Measurements from ENCODE around the gene MTCL1.

MTCL1 gene

GRCh38 chr18:8705238-8705960, at the start of gene MTCL1:
MTCL1 (plus strand) TSS chr18:8705556; CDS start chr18:8705661, 105 bp downstream.
- Mint-ChIP-seq H3K4me1 (peaks cover 31% of the 10 kb centered on the region), H3K36me3 (no peaks in the 10 kb centered on the region)

GRCh38 chr18:8656232-8656631, 49.1 kb upstream of the MTCL1 start:
- no peak overlapping the region for H3K27ac Mint-ChIP-seq
- H3K4me1 Mint-ChIP-seq = no peaks in the 10 kb centered on the region
- peaks cover 7% of the 10 kb centered on the region for H3K27me3 Mint-ChIP-seq
- ATAC-seq = no peak
- no peak overlapping the region for H3K4me3 Mint-ChIP-seq
- H3K9me3 Mint-ChIP-seq = no peaks in the 10 kb centered on the region
- no peaks in the 10 kb centered on the region for H3K36me3 Mint-ChIP-seq

More at GRCh38 chr18:8705238-8705960, at the start of gene MTCL1:
- H3K9me3 Mint-ChIP-seq = no peaks in the 10 kb centered on the region
- peak within 1 kb of the TSS; percentile 69 for H3K27ac Mint-ChIP-seq
- ATAC-seq = peak; percentile 65
- H3K27me3 Mint-ChIP-seq = peaks cover 42% of the 10 kb centered on the region
- peak within 1 kb of the TSS; percentile 95 for H3K4me3 Mint-ChIP-seq

- no peak for ATAC-seq
- H3K9me3 Mint-ChIP-seq = no peaks in the 10 kb centered on the region
- H3K36me3 Mint-ChIP-seq = no peaks in the 10 kb centered on the region
- no peak overlapping the region for H3K4me3 Mint-ChIP-seq
- peaks cover 5% of the 10 kb centered on the region for H3K4me1 Mint-ChIP-seq
- no peak overlapping the region for H3K27ac Mint-ChIP-seq
- peaks cover 8% of the 10 kb centered on the region for H3K27me3 Mint-ChIP-seq
Observed at GRCh38 chr18:8657050-8657820, 48.1 kb upstream of the MTCL1 start.

GRCh38 chr18:8657873-8658470, 47.4 kb upstream of the MTCL1 start:
- no peak for ATAC-seq
- Mint-ChIP-seq H3K4me1 (peaks cover 6% of the 10 kb centered on the region), H3K4me3 (no peak overlapping the region), H3K27ac (no peak overlapping the region), H3K36me3 (no peaks in the 10 kb centered on the region), H3K27me3 (peaks cover 8% of the 10 kb centered on the region), H3K9me3 (no peaks in the 10 kb centered on the region)

- Mint-ChIP-seq H3K36me3 (no peaks in the 10 kb centered on the region), H3K4me3 (no peak overlapping the region), H3K4me1 (peaks cover 6% of the 10 kb centered on the region), H3K27ac (no peak overlapping the region), H3K9me3 (no peaks in the 10 kb centered on the region), H3K27me3 (peaks cover 8% of the 10 kb centered on the region)
- ATAC-seq = no peak
Observed at GRCh38 chr18:8658858-8659485, 46.4 kb upstream of the MTCL1 start.

- Mint-ChIP-seq H3K27me3 (peaks cover 8% of the 10 kb centered on the region), H3K4me3 (no peak overlapping the region), H3K27ac (no peak overlapping the region), H3K9me3 (peaks cover under 1% of the 10 kb centered on the region), H3K36me3 (no peaks in the 10 kb centered on the region), H3K4me1 (peaks cover 6% of the 10 kb centered on the region)
- no peak for ATAC-seq
Observed at GRCh38 chr18:8659609-8660242, 45.6 kb upstream of the MTCL1 start.

- H3K27ac Mint-ChIP-seq = no peak overlapping the region
- H3K9me3 Mint-ChIP-seq = peaks cover 3% of the 10 kb centered on the region
- H3K27me3 Mint-ChIP-seq = peaks cover 8% of the 10 kb centered on the region
- peaks cover 6% of the 10 kb centered on the region for H3K4me1 Mint-ChIP-seq
- no peak overlapping the region for H3K4me3 Mint-ChIP-seq
- ATAC-seq = no peak
- no peaks in the 10 kb centered on the region for H3K36me3 Mint-ChIP-seq
Observed at GRCh38 chr18:8660316-8660715, 45.0 kb upstream of the MTCL1 start.

GRCh38 chr18:8661754-8662559, 43.4 kb upstream of the MTCL1 start:
- H3K27me3 Mint-ChIP-seq = peaks cover 8% of the 10 kb centered on the region
- no peak overlapping the region for H3K4me3 Mint-ChIP-seq
- H3K4me1 Mint-ChIP-seq = peaks cover 6% of the 10 kb centered on the region
- H3K36me3 Mint-ChIP-seq = no peaks in the 10 kb centered on the region
- no peak overlapping the region for H3K27ac Mint-ChIP-seq
- peaks cover 3% of the 10 kb centered on the region for H3K9me3 Mint-ChIP-seq
- ATAC-seq = no peak

- Mint-ChIP-seq H3K4me3 (no peak overlapping the region), H3K4me1 (peaks cover 6% of the 10 kb centered on the region), H3K9me3 (peaks cover 3% of the 10 kb centered on the region), H3K27ac (no peak overlapping the region), H3K36me3 (no peaks in the 10 kb centered on the region), H3K27me3 (peaks cover 8% of the 10 kb centered on the region)
- ATAC-seq = no peak
Observed at GRCh38 chr18:8662560-8663255, 42.6 kb upstream of the MTCL1 start.

- Mint-ChIP-seq H3K9me3 (peaks cover 3% of the 10 kb centered on the region), H3K4me3 (no peak overlapping the region), H3K36me3 (no peaks in the 10 kb centered on the region), H3K27me3 (no peaks in the 10 kb centered on the region), H3K4me1 (no peaks in the 10 kb centered on the region), H3K27ac (no peak overlapping the region)
- ATAC-seq = no peak
Observed at GRCh38 chr18:8667846-8668245, 37.5 kb upstream of the MTCL1 start.

GRCh38 chr18:8668381-8668780, 37.0 kb upstream of the MTCL1 start:
- H3K27ac Mint-ChIP-seq = no peak overlapping the region
- no peaks in the 10 kb centered on the region for H3K27me3 Mint-ChIP-seq
- no peak overlapping the region for H3K4me3 Mint-ChIP-seq
- H3K36me3 Mint-ChIP-seq = no peaks in the 10 kb centered on the region
- no peaks in the 10 kb centered on the region for H3K4me1 Mint-ChIP-seq
- H3K9me3 Mint-ChIP-seq = peaks cover 3% of the 10 kb centered on the region
- ATAC-seq = no peak

GRCh38 chr18:8669571-8669970, 35.8 kb upstream of the MTCL1 start:
- Mint-ChIP-seq H3K4me3 (no peak overlapping the region), H3K27ac (no peak overlapping the region), H3K27me3 (no peaks in the 10 kb centered on the region), H3K36me3 (no peaks in the 10 kb centered on the region), H3K9me3 (peaks cover 6% of the 10 kb centered on the region), H3K4me1 (no peaks in the 10 kb centered on the region)
- ATAC-seq = no peak

- Mint-ChIP-seq H3K4me3 (peak overlapping the region; percentile 29), H3K36me3 (no peaks in the 10 kb centered on the region), H3K9me3 (peaks cover 3% of the 10 kb centered on the region), H3K4me1 (no peaks in the 10 kb centered on the region), H3K27ac (peak overlapping the region; percentile 11), H3K27me3 (no peaks in the 10 kb centered on the region)
- no peak for ATAC-seq
Observed at GRCh38 chr18:8673256-8674209, 31.8 kb upstream of the MTCL1 start.
